Fibroblast of peridontal ligament (primary cell): ENCODE results near the gene SLC12A4.
"Not testable (repeated sequence)": the region's sequence is repeated elsewhere in the genome, so short reads cannot be mapped to it uniquely, and the experiment has no call there.

Experiments
- DNase-seq: peaks from one replicate; pipeline ENCODE4 v3.0.0-alpha.2; 2010; ENCODE audit errors: extremely low read depth

The SLC12A4 gene

GRCh38 chr16:67968400-67969253 lies at the start of gene SLC12A4:
SLC12A4 (minus strand) TSS chr16:67968637; CDS start chr16:67968553, 84 bp downstream.
- peak; percentile 60 for DNase-seq

GRCh38 chr16:68015681-68016080 lies 47.2 kb upstream of the SLC12A4 start, which contains the start of gene DPEP2NB:
DPEP2NB (minus strand) TSS chr16:68015911; CDS start chr16:68015770, 141 bp downstream.
- DNase-seq = no peak

GRCh38 chr16:68013440-68013839 lies 45.0 kb upstream of the SLC12A4 start:
- DNase-seq = no peak

GRCh38 chr16:68009872-68010271 lies 41.4 kb upstream of the SLC12A4 start:
- DNase-seq = not testable (repeated sequence)

- DNase-seq = no peak
Measured at GRCh38 chr16:68009157-68009735, 40.8 kb upstream of the SLC12A4 start.

GRCh38 chr16:68005786-68006286 lies 37.4 kb upstream of the SLC12A4 start:
- no peak for DNase-seq

GRCh38 chr16:68005211-68005610 lies 36.8 kb upstream of the SLC12A4 start:
- no peak for DNase-seq

- peak; percentile 83 for DNase-seq
Measured at GRCh38 chr16:68003031-68003430, 34.6 kb upstream of the SLC12A4 start.

- no peak for DNase-seq
Measured at GRCh38 chr16:68000450-68000849, 32.0 kb upstream of the SLC12A4 start.

GRCh38 chr16:67999985-68000384 lies 31.5 kb upstream of the SLC12A4 start:
- no peak for DNase-seq

- not testable (repeated sequence) for DNase-seq
Measured at GRCh38 chr16:67998779-67999688, 30.6 kb upstream of the SLC12A4 start, which contains the start of gene DPEP2. DPEP2 (minus strand) TSS chr16:67999484; CDS start chr16:67993212, 6,272 bp downstream.

GRCh38 chr16:67998231-67998778 lies 29.9 kb upstream of the SLC12A4 start:
- not testable (repeated sequence) for DNase-seq

- DNase-seq = no peak
Measured at GRCh38 chr16:67996666-67997065, 28.2 kb upstream of the SLC12A4 start.

- DNase-seq = no peak
Measured at GRCh38 chr16:67995423-67995822, 27.0 kb upstream of the SLC12A4 start.

- DNase-seq = not testable (repeated sequence)
Measured at GRCh38 chr16:67994040-67994408, 25.6 kb upstream of the SLC12A4 start.

GRCh38 chr16:67993207-67994039 lies 25.0 kb upstream of the SLC12A4 start:
- DNase-seq = peak; percentile 56

GRCh38 chr16:67992661-67993206 lies 24.3 kb upstream of the SLC12A4 start:
- DNase-seq = no peak

- DNase-seq = no peak
Measured at GRCh38 chr16:67990018-67990386, 21.6 kb upstream of the SLC12A4 start.

GRCh38 chr16:67989322-67990017 lies 21.0 kb upstream of the SLC12A4 start:
- no peak for DNase-seq

GRCh38 chr16:67988675-67989074 lies 20.2 kb upstream of the SLC12A4 start:
- DNase-seq = no peak
